Measurements from ENCODE around the gene MEP1B.

MEP1B gene

DNA sequence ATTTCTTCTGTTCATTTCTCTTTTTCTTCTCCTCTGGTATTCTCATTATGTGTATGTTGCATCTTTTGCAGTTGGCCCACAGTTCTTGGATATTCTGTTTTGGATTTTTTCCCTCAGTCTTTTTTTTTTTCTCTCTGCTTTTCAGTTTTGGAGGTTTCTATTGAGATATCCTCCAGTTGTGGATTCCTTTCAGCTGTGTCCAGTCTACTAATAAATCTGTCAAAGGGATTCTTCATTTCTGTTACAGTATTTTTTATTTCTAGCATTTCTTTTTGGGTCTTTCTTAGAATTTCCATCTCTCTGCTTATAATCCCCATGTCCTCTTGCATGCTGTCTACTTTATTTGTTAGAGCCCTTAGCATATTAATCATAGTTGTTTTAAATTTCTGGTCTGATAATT, 6.3 kb upstream of the MEP1B start:
- H2AFZ ChIP-seq (ENCODE audit: low read depth, low read length) = no peak overlapping the region
- H3K4me3 ChIP-seq (ENCODE audit: low read depth in 1 of 2, low read length in 2 of 2) = no peak overlapping the region
- DNase-seq (no peak), ATAC-seq (ENCODE audit: insufficient read depth, low read depth) (no peak)
- H3K79me2 ChIP-seq (ENCODE audit: insufficient read depth, low read length) = no peaks in the 10 kb centered on the region
- no peak overlapping the region for H3K27ac ChIP-seq (ENCODE audit: low read length)
- H3K27me3 ChIP-seq (ENCODE audit: insufficient read depth, low read length, poor library complexity) = no peaks in the 10 kb centered on the region
- H3K36me3 ChIP-seq (ENCODE audit: insufficient read depth, low read length) = no peaks in the 10 kb centered on the region
- no peak overlapping the region for H3K9ac ChIP-seq (ENCODE audit: low read depth, low read length)
- no peak overlapping the region for H3K4me2 ChIP-seq (ENCODE audit: insufficient read depth, low read length)
- TF ChIP-seq EZH2 (IDR thresholded peaks at IDR 0.05; ENCODE audit: borderline replicate concordance, low read depth, low read length, severe bottlenecking) = no peak
- TF ChIP-seq, protein P1, sequence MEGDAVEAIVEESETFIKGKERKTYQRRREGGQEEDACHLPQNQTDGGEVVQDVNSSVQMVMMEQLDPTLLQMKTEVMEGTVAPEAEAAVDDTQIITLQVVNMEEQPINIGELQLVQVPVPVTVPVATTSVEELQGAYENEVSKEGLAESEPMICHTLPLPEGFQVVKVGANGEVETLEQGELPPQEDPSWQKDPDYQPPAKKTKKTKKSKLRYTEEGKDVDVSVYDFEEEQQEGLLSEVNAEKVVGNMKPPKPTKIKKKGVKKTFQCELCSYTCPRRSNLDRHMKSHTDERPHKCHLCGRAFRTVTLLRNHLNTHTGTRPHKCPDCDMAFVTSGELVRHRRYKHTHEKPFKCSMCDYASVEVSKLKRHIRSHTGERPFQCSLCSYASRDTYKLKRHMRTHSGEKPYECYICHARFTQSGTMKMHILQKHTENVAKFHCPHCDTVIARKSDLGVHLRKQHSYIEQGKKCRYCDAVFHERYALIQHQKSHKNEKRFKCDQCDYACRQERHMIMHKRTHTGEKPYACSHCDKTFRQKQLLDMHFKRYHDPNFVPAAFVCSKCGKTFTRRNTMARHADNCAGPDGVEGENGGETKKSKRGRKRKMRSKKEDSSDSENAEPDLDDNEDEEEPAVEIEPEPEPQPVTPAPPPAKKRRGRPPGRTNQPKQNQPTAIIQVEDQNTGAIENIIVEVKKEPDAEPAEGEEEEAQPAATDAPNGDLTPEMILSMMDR (IDR thresholded peaks at IDR 0.05; ENCODE audit: borderline replicate concordance, extremely low read depth, low read length, poor library complexity, severe bottlenecking) = no peak
- no peaks in the 10 kb centered on the region for H3K9me3 ChIP-seq (ENCODE audit: insufficient read depth, low read length, severe bottlenecking)
- H4K20me1 ChIP-seq (ENCODE audit: insufficient read depth, low read length) = no peaks in the 10 kb centered on the region
- no peaks in the 10 kb centered on the region for H3K4me1 ChIP-seq (ENCODE audit: insufficient read depth, low read length)

DNA sequence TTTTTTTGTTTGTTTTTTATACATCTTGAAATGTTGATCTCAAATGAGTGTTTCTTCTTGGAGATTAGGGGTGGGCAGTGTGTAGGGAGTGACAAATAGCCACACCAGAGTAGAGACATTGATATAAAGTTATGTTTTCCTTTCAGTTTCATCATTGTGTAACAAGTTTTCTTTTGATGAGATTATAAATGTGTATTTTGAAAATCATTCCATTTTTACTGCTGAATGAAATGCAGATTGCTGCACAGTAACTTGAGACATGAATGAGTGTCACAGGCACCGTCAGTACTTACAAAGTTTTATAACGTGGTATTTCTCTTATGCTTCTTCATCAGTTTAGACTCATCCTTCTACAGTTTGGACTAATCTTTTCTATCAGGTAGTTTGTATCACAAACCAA, 370 bp downstream of the MEP1B start:
- Histone ChIP-seq H3K4me1 (ENCODE audit: insufficient read depth, low read length) (no peaks in the 10 kb centered on the region), H3K79me2 (ENCODE audit: insufficient read depth, low read length) (no peaks in the 10 kb centered on the region), H2AFZ (ENCODE audit: low read depth, low read length) (no peak overlapping the region), H4K20me1 (ENCODE audit: insufficient read depth, low read length) (no peaks in the 10 kb centered on the region), H3K4me2 (ENCODE audit: insufficient read depth, low read length) (no peak overlapping the region), H3K4me3 (ENCODE audit: low read depth in 1 of 2, low read length in 2 of 2) (no peak overlapping the region), H3K36me3 (ENCODE audit: insufficient read depth, low read length) (no peaks in the 10 kb centered on the region), H3K27me3 (ENCODE audit: insufficient read depth, low read length, poor library complexity) (peaks cover 8% of the 10 kb centered on the region), H3K9ac (ENCODE audit: low read depth, low read length) (no peak overlapping the region), H3K9me3 (ENCODE audit: insufficient read depth, low read length, severe bottlenecking) (no peaks in the 10 kb centered on the region), H3K27ac (ENCODE audit: low read length) (no peak overlapping the region)
- no peak for DNase-seq
- no peak for ATAC-seq (ENCODE audit: insufficient read depth, low read depth)
- TF ChIP-seq EZH2 (IDR thresholded peaks at IDR 0.05; ENCODE audit: borderline replicate concordance, low read depth, low read length, severe bottlenecking) = no peak
- TF ChIP-seq, protein P1 (IDR thresholded peaks at IDR 0.05; ENCODE audit: borderline replicate concordance, extremely low read depth, low read length, poor library complexity, severe bottlenecking) = no peak

DNA sequence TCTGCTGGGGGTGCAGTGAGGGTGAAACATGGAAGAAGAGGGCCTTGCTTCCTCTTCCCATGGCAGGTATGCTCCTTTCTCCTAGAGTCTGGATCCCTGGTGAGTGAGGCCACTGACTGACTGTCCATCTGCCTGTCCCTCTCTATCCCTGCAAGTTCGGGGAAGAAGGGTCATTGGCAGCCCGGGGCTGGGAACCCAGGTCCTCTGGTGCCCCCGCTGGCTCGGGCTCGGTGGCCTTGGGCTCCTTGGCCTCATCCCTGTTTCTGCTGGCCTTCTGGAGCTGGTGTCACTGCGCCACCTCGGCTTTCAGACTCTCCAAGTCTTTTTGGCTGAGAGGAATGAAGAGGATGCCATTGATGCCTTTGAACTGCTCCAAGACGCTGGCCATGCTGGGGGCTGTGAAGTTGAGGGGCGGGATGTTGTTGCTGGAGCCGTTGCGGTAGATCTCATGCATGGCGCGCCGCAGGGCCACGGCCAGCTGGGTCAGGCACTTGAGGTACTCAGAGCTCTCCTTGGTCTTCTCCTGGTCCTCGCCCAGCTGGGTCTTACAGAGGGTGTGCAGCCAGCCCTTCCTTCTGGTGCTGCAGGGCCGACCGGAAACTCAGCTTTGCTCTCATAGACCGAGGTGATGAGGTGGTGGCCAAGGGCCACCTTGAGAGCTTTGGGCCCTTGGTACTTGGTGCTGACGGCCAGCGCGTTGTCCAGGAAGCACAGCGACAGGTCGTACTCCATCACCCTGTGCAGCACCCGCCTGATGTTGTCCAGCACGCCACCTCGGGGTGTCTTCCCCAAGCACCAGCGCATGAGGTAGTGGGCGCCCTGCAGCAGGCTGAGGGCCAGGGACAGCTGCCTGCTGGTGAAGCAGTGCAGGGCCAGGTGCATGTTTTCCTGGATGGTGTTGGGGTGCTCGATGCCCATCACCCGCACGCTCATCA, 6.3 kb downstream of the MEP1B start:
- TF ChIP-seq EZH2 (IDR thresholded peaks at IDR 0.05; ENCODE audit: borderline replicate concordance, low read depth, low read length, severe bottlenecking) = no peak
- TF ChIP-seq, protein P1 (IDR thresholded peaks at IDR 0.05; ENCODE audit: borderline replicate concordance, extremely low read depth, low read length, poor library complexity, severe bottlenecking) = no peak
- Histone ChIP-seq H3K79me2 (ENCODE audit: insufficient read depth, low read length) (no peaks in the 10 kb centered on the region), H3K9ac (ENCODE audit: low read depth, low read length) (no peak overlapping the region), H3K27me3 (ENCODE audit: insufficient read depth, low read length, poor library complexity) (peaks cover 8% of the 10 kb centered on the region), H3K4me3 (ENCODE audit: low read depth in 1 of 2, low read length in 2 of 2) (no peak overlapping the region), H3K4me2 (ENCODE audit: insufficient read depth, low read length) (no peak overlapping the region), H4K20me1 (ENCODE audit: insufficient read depth, low read length) (no peaks in the 10 kb centered on the region), H3K36me3 (ENCODE audit: insufficient read depth, low read length) (no peaks in the 10 kb centered on the region), H2AFZ (ENCODE audit: low read depth, low read length) (no peak overlapping the region), H3K4me1 (ENCODE audit: insufficient read depth, low read length) (no peaks in the 10 kb centered on the region), H3K9me3 (ENCODE audit: insufficient read depth, low read length, severe bottlenecking) (no peaks in the 10 kb centered on the region), H3K27ac (ENCODE audit: low read length) (no peak overlapping the region)
- DNase-seq = no peak
- no peak for ATAC-seq (ENCODE audit: insufficient read depth, low read depth)

Measured in DND-41 (cell line).